SH-SY5Y (cell line): Measurements from ENCODE around the gene LRCOL1.

Source experiments
- GATA2 ChIP-seq: IDR thresholded peaks from 2 replicates; pipeline ENCODE4 v1.6.1; 2011; ENCODE audit warnings: mild to moderate bottlenecking, low read depth, low read length
- GATA3 ChIP-seq: IDR thresholded peaks from 2 replicates; pipeline ENCODE4 v1.6.1; 2011; ENCODE audit warnings: low read depth, mild to moderate bottlenecking, low read length, moderate library complexity

- no peak for TF ChIP-seq GATA3
- no peak for TF ChIP-seq GATA2
Measured at GRCh38 chr12:132620899-132621656, 10.7 kb upstream of the LRCOL1 start.
